ENCODE results near the gene PRPH2. TPM values are rescaled to one million over a fixed set of nuclear protein-coding genes. Genes with fewer than 3 reads are reported as not detected.

Gene PRPH2
- total and polyA plus RNA-seq, 2 of the 13 experiments (the other 11 are each of a cell fraction or from before 2014, with no cell fraction given), result 0.03 to 0.04 TPM

GRCh38 chr6:42746463-42747391 lies 24.3 kb upstream of the PRPH2 start (continued):
- no peak for TF ChIP-seq MLXIP (CRISPR knock-in tag; IDR thresholded peaks at IDR 0.05; ENCODE audit: borderline replicate concordance)
- TF ChIP-seq SRSF9 (IDR thresholded peaks at IDR 0.05; ENCODE audit: borderline replicate concordance, insufficient read depth, low read depth, low read length, poor library complexity, severe bottlenecking), result no peak
- peak; percentile 44; the same call in 1 of the 2 replicates for TF ChIP-seq POGZ (CRISPR knock-in tag; IDR thresholded peaks at IDR 0.05)
- no peak; the same call in none of the 2 replicates for TF ChIP-seq ZMYM4 (CRISPR knock-in tag; IDR thresholded peaks at IDR 0.05)
- peak; percentile 81 for TF ChIP-seq TBX2 (CRISPR knock-in tag; IDR thresholded peaks at IDR 0.05; ENCODE audit: borderline replicate concordance)
- TF ChIP-seq ZNF207 (IDR thresholded peaks at IDR 0.05; ENCODE audit: borderline replicate concordance), result no peak
- TF ChIP-seq ZNF547 (CRISPR knock-in tag; IDR thresholded peaks at IDR 0.05), result no peak; the same call in 1 of the 2 replicates
- no peak for TF ChIP-seq SMARCC2 (IDR thresholded peaks at IDR 0.05)
- TF ChIP-seq DMTF1 (CRISPR knock-in tag; IDR thresholded peaks at IDR 0.05), result 0 out of 2 replicates have a peak, but pooled peaks have one; percentile 85
- peak; percentile 65; the same call in 1 of the 2 replicates for TF ChIP-seq ZBTB49 (CRISPR knock-in tag; IDR thresholded peaks at IDR 0.05; ENCODE audit: borderline replicate concordance)
- no peak for TF ChIP-seq ELK4 (CRISPR knock-in tag; IDR thresholded peaks at IDR 0.05; ENCODE audit: borderline replicate concordance)
- peak; percentile 75; the same call in 1 of the 2 replicates for TF ChIP-seq ZNF350 (CRISPR knock-in tag; IDR thresholded peaks at IDR 0.05; ENCODE audit: borderline replicate concordance, low read depth)
- no peak; the same call in 1 of the 2 replicates for TF ChIP-seq MNT (IDR thresholded peaks at IDR 0.05)
- no peak for TF ChIP-seq ZNF724P (CRISPR knock-in tag; IDR thresholded peaks at IDR 0.05; ENCODE audit: borderline replicate concordance)
- TF ChIP-seq MAFF (IDR thresholded peaks at IDR 0.05; ENCODE audit: low read depth, low read length), result no peak
